GM12864 (cell line): ENCODE results near the gene USP40.
"Not testable (repeated sequence)": the region's sequence is repeated elsewhere in the genome, so short reads cannot be mapped to it uniquely, and the experiment has no call there.

Experiments
- DNase-seq: peaks from one replicate; pipeline ENCODE4 v3.0.0-alpha.2; 2011; ENCODE audit warnings: low read depth
- H3K4me3 ChIP-seq: 2 replicates; pipeline ENCODE4 v1.5.1; 2011; ENCODE audit warnings: mild to moderate bottlenecking, low read depth, low read length, control low read depth
- TF ChIP-seq, protein P1 (sequence below): IDR thresholded peaks from 2 replicates; pipeline ENCODE4 v1.5.1; 2011; ENCODE audit warnings: low read depth, mild to moderate bottlenecking, moderate library complexity, low read length, control low read depth, inconsistent platforms; ENCODE audit errors: missing control alignments

USP40 gene

GRCh38 chr2:233600386-233600785 lies 33.8 kb upstream of the USP40 start:
- no peak overlapping the region for H3K4me3 ChIP-seq
- no peak for DNase-seq
- TF ChIP-seq, protein P1, sequence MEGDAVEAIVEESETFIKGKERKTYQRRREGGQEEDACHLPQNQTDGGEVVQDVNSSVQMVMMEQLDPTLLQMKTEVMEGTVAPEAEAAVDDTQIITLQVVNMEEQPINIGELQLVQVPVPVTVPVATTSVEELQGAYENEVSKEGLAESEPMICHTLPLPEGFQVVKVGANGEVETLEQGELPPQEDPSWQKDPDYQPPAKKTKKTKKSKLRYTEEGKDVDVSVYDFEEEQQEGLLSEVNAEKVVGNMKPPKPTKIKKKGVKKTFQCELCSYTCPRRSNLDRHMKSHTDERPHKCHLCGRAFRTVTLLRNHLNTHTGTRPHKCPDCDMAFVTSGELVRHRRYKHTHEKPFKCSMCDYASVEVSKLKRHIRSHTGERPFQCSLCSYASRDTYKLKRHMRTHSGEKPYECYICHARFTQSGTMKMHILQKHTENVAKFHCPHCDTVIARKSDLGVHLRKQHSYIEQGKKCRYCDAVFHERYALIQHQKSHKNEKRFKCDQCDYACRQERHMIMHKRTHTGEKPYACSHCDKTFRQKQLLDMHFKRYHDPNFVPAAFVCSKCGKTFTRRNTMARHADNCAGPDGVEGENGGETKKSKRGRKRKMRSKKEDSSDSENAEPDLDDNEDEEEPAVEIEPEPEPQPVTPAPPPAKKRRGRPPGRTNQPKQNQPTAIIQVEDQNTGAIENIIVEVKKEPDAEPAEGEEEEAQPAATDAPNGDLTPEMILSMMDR: no peak

GRCh38 chr2:233598952-233599351 lies 32.4 kb upstream of the USP40 start:
- DNase-seq: no peak
- TF ChIP-seq, protein P1: no peak
- H3K4me3 ChIP-seq: no peak overlapping the region

GRCh38 chr2:233597522-233597921 lies 30.9 kb upstream of the USP40 start:
- no peak overlapping the region for H3K4me3 ChIP-seq
- DNase-seq: no peak
- TF ChIP-seq, protein P1: no peak

GRCh38 chr2:233593201-233593600 lies 26.6 kb upstream of the USP40 start:
- no peak overlapping the region for H3K4me3 ChIP-seq
- TF ChIP-seq, protein P1: no peak
- peak; percentile 27 for DNase-seq

- not testable (repeated sequence) for DNase-seq, H3K4me3 ChIP-seq
Measured at GRCh38 chr2:233592706-233593105, 26.1 kb upstream of the USP40 start.

- TF ChIP-seq, protein P1: no peak
- no peak for DNase-seq
- no peak overlapping the region for H3K4me3 ChIP-seq
Measured at GRCh38 chr2:233588400-233588799, 21.8 kb upstream of the USP40 start.

- no peak overlapping the region for H3K4me3 ChIP-seq
- DNase-seq: no peak
- TF ChIP-seq, protein P1: no peak
Measured at GRCh38 chr2:233584210-233584609, 17.6 kb upstream of the USP40 start.

- H3K4me3 ChIP-seq, DNase-seq: not testable (repeated sequence)
Measured at GRCh38 chr2:233583217-233583965, 16.8 kb upstream of the USP40 start.

DNA sequence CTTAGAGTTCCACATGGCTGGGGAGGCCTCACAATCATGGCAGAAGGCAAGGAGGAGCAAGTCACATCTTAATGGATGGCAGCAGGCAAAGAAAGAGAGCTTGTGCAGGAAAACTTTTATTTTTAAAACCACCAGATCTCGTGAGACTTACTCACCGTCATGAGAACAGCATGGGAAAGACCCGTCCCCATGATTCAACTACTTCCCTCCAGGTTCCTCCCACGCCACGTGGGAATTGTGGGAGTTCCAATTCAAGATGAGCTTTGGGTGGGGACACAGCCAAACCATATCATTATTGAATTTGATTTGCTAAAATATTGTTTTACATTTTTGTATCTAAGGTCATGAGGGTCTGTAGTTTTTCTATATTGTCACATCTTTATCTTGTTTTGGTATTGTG lies 10.8 kb upstream of the USP40 start:
- not testable (repeated sequence) for H3K4me3 ChIP-seq, DNase-seq
